ENCODE results near the gene AURKAIP1. TPM values are rescaled to one million over a fixed set of nuclear protein-coding genes. Genes with fewer than 3 reads are reported as not detected.

The AURKAIP1 gene
- polyA plus RNA-seq, 1 of the 3 experiments (the other 2 are of a cell fraction), result 214 TPM

DNA sequence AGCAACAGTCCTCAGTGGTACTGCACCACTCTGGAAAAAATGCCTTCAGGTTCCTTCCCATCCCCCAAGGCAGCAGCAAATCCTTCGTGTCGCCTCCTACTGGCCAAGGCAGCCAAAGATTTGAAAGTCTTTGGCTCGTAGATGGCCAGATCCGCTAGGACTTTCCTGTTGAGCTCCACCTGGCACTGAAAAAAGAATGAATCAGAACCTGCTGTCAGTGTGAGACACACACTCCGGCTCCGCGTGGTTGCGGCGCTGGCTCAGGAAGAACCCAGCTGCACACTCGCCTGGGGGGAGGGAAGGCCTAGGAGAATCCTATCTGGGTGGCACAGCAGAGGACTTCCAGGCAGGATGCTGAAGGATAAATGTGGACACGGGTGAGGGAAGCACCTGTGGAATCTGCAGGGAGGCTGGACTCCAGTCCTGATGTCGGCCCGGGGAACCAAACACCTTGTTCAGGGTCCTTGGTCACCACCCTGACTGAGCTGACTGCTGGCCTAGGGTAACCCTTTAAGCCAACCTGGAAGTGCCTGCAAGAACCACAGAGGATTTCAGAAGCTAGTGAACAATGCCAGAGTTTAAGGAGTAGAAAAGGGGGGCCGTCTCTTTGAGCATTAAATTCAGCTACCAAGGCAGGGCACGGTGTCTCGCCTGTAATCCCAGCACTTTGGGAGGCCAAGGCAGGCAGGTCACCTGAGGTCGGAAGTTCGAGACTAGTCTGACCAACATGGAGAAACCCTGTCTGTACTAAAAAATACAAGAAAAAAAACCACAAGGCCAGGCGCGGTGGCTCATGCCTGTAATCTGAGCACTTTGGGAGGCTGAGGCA, 27.3 kb upstream of the AURKAIP1 start:
- H3K27ac ChIP-seq (ENCODE audit: low read depth in 2 of 2, low read length in 1 of 2), result peak overlapping the region in 1 of 2 experiments; percentile 27; a peak in 1 of 4 replicates
- no peaks in the 10 kb centered on the region for H4K20me1 ChIP-seq (ENCODE audit: insufficient read depth)
- H3K36me3 ChIP-seq (replicated peaks in 1 of 2; ENCODE audit: control insufficient read depth in 1 of 2, insufficient read depth in 2 of 2, low read length in 1 of 2), result peaks cover 24 to 35% of the 10 kb centered on the region in 2 experiments
- H3K4me2 ChIP-seq, result no peak overlapping the region
- ChIA-PET POLR2A (interaction anchor here (1.1 to 1.3 kb wide), 3 partner anchors 27 to 137 kb away, joined by 3 read pairs; partner anchors contain the start of gene AURKAIP1), CTCF (interaction anchor here (0.6 to 1.9 kb wide), 7 partner anchors 11 to 103 kb away, joined by 3 to 8 read pairs (median 4); partner anchors contain the start of gene AURKAIP1)
- no peak overlapping the region for H3K9ac ChIP-seq
- peaks cover 12 to 34% of the 10 kb centered on the region in 2 experiments; a peak in 3 of 4 replicates for H3K4me1 ChIP-seq (ENCODE audit: control insufficient read depth in 1 of 2, insufficient read depth in 2 of 2, low read depth in 1 of 2, low read length in 1 of 2)
- peaks cover 30% of the 10 kb centered on the region for H3F3A ChIP-seq (replicated peaks; ENCODE audit: insufficient read depth)
- H3K9me2 ChIP-seq, result no peaks in the 10 kb centered on the region
- TF ChIP-seq SMC3 (IDR thresholded peaks at IDR 0.05; ENCODE audit: low read depth, low read length) (peak; percentile 24; the same call in 1 of the 2 replicates), CHD2 (IDR thresholded peaks at IDR 0.05; ENCODE audit: low read length, partially characterized antibody) (peak; percentile 75), GATA2 (CRISPR knock-in tag; IDR thresholded peaks at IDR 0.05) (no peak)
- TF ChIP-seq, protein P1, sequence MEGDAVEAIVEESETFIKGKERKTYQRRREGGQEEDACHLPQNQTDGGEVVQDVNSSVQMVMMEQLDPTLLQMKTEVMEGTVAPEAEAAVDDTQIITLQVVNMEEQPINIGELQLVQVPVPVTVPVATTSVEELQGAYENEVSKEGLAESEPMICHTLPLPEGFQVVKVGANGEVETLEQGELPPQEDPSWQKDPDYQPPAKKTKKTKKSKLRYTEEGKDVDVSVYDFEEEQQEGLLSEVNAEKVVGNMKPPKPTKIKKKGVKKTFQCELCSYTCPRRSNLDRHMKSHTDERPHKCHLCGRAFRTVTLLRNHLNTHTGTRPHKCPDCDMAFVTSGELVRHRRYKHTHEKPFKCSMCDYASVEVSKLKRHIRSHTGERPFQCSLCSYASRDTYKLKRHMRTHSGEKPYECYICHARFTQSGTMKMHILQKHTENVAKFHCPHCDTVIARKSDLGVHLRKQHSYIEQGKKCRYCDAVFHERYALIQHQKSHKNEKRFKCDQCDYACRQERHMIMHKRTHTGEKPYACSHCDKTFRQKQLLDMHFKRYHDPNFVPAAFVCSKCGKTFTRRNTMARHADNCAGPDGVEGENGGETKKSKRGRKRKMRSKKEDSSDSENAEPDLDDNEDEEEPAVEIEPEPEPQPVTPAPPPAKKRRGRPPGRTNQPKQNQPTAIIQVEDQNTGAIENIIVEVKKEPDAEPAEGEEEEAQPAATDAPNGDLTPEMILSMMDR (IDR thresholded peaks at IDR 0.05), result peak; percentile 70
- H3K9me3 ChIP-seq, result no peaks in the 10 kb centered on the region
- WGBS (ENCODE audit: low lambda C conversion rate), result 82% methylated on average over 19 of the region's 20 CpGs
- H3K79me2 ChIP-seq (ENCODE audit: insufficient read depth), result peaks cover 89% of the 10 kb centered on the region
- no peak overlapping the region for H2AFZ ChIP-seq (ENCODE audit: low read depth)
- H3K4me3 ChIP-seq (ENCODE audit: low read depth in 2 of 2, low read length in 1 of 2), result peak overlapping the region in 1 of 2 experiments; percentile 16; a peak in 1 of 4 replicates
- H3K27me3 ChIP-seq (ENCODE audit: insufficient read depth), result no peaks in the 10 kb centered on the region
- peak; percentile 63 for DNase-seq

DNA sequence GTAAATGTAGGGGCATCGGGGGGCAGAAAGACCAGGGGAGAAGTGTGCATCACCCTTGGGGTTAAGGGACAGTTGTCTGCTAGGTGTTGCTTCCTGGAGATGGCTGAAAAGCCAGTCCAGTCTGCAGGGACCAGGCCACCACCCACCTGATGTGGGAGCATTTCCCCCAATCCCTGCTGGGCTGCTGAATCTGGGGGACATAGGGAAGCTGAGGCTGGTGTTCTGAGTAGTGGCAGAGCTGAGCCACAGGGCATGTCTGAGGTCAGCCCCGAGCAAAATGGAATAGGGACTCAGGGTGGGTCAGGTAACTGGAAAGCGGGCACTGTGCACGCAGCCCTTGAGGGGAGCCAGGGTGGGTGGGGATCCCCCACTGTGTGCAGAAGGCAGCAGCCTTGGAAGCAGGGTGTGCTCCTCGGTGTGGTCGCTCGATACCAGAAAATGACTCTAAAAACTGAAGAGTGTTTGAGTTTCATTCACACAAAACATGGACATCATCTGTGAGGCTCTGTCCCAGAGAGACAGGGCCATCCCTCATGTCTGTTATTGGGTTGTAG, 26.5 kb upstream of the AURKAIP1 start:
- DNase-seq, result no peak
- Histone ChIP-seq H2AFZ (ENCODE audit: low read depth) (no peak overlapping the region), H3K9ac (no peak overlapping the region), H3F3A (replicated peaks; ENCODE audit: insufficient read depth) (peaks cover 30% of the 10 kb centered on the region), H4K20me1 (ENCODE audit: insufficient read depth) (no peaks in the 10 kb centered on the region), H3K36me3 (replicated peaks in 1 of 2; ENCODE audit: control insufficient read depth in 1 of 2, insufficient read depth in 2 of 2, low read length in 1 of 2) (peaks cover 28 to 36% of the 10 kb centered on the region in 2 experiments), H3K4me2 (no peak overlapping the region), H3K9me2 (no peaks in the 10 kb centered on the region), H3K79me2 (ENCODE audit: insufficient read depth) (peaks cover 89% of the 10 kb centered on the region), H3K4me3 (ENCODE audit: low read depth in 2 of 2, low read length in 1 of 2) (peak overlapping the region in 1 of 2 experiments; percentile 16; a peak in 1 of 4 replicates), H3K27me3 (ENCODE audit: insufficient read depth) (no peaks in the 10 kb centered on the region), H3K9me3 (no peaks in the 10 kb centered on the region), H3K27ac (ENCODE audit: low read depth in 2 of 2, low read length in 1 of 2) (peak overlapping the region in 1 of 2 experiments; percentile 27; a peak in 1 of 4 replicates), H3K4me1 (ENCODE audit: control insufficient read depth in 1 of 2, insufficient read depth in 2 of 2, low read depth in 1 of 2, low read length in 1 of 2) (peaks cover 12 to 34% of the 10 kb centered on the region in 2 experiments; a peak in 3 of 4 replicates)
- WGBS (ENCODE audit: low lambda C conversion rate), result 80% methylated on average over 6 of the region's 7 CpGs
- POLR2A ChIA-PET, result interaction anchor here (1.3 kb wide), 2 partner anchors 26 to 138 kb away, joined by 3 read pairs; partner anchors contain the start of gene AURKAIP1
- CTCF ChIA-PET, result interaction anchor here (0.6 to 1.9 kb wide), 7 partner anchors 10 to 27 kb away, joined by 3 to 8 read pairs (median 4); partner anchors contain the start of gene AURKAIP1
- TF ChIP-seq RCOR1 (IDR thresholded peaks at IDR 0.05; ENCODE audit: low read length), result no peak
- TF ChIP-seq, protein P2, sequence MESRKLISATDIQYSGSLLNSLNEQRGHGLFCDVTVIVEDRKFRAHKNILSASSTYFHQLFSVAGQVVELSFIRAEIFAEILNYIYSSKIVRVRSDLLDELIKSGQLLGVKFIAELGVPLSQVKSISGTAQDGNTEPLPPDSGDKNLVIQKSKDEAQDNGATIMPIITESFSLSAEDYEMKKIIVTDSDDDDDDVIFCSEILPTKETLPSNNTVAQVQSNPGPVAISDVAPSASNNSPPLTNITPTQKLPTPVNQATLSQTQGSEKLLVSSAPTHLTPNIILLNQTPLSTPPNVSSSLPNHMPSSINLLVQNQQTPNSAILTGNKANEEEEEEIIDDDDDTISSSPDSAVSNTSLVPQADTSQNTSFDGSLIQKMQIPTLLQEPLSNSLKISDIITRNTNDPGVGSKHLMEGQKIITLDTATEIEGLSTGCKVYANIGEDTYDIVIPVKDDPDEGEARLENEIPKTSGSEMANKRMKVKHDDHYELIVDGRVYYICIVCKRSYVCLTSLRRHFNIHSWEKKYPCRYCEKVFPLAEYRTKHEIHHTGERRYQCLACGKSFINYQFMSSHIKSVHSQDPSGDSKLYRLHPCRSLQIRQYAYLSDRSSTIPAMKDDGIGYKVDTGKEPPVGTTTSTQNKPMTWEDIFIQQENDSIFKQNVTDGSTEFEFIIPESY (IDR thresholded peaks at IDR 0.05; ENCODE audit: borderline replicate concordance, low read depth), result no peak
- TF ChIP-seq GATA2 (CRISPR knock-in tag; IDR thresholded peaks at IDR 0.05), result no peak
- no peak for TF ChIP-seq RFX5 (IDR thresholded peaks at IDR 0.05; ENCODE audit: low read length)
- no peak for TF ChIP-seq NRF1 (IDR thresholded peaks at IDR 0.05; ENCODE audit: low read depth, low read length)
- no peak for TF ChIP-seq SMC3 (IDR thresholded peaks at IDR 0.05; ENCODE audit: low read depth, low read length)
- no peak for TF ChIP-seq NFIC (IDR thresholded peaks at IDR 0.05; ENCODE audit: borderline replicate concordance)
- TF ChIP-seq, protein P3, sequence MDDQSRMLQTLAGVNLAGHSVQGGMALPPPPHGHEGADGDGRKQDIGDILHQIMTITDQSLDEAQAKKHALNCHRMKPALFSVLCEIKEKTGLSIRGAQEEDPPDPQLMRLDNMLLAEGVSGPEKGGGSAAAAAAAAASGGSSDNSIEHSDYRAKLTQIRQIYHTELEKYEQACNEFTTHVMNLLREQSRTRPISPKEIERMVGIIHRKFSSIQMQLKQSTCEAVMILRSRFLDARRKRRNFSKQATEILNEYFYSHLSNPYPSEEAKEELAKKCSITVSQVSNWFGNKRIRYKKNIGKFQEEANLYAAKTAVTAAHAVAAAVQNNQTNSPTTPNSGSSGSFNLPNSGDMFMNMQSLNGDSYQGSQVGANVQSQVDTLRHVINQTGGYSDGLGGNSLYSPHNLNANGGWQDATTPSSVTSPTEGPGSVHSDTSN (IDR thresholded peaks at IDR 0.05), result no peak
- no peak for TF ChIP-seq RXRA (IDR thresholded peaks at IDR 0.05; ENCODE audit: borderline replicate concordance, low read depth)
- no peak for TF ChIP-seq CHD2 (IDR thresholded peaks at IDR 0.05; ENCODE audit: low read length, partially characterized antibody)
- TF ChIP-seq TEAD4 (IDR thresholded peaks at IDR 0.05; ENCODE audit: borderline replicate concordance, insufficient read depth), result no peak
- TF ChIP-seq ELF1 (IDR thresholded peaks at IDR 0.05), result no peak
- no peak for TF ChIP-seq YY1 (IDR thresholded peaks at IDR 0.05; ENCODE audit: low read depth)
- TF ChIP-seq, protein P4, sequence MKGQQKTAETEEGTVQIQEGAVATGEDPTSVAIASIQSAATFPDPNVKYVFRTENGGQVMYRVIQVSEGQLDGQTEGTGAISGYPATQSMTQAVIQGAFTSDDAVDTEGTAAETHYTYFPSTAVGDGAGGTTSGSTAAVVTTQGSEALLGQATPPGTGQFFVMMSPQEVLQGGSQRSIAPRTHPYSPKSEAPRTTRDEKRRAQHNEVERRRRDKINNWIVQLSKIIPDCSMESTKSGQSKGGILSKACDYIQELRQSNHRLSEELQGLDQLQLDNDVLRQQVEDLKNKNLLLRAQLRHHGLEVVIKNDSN (IDR thresholded peaks at IDR 0.05; ENCODE audit: borderline replicate concordance, low read depth), result no peak
